Stimulated activated CD4-positive, alpha-beta T cell treated with anti-CD3 and anti-CD28 coated beads, Interleukin-1b, Interleukin-23, amount 100 ng/mL, for 24 hours (primary cell): ENCODE results near the gene NDUFB7.
"Not testable (repeated sequence)": the region's sequence is repeated elsewhere in the genome, so short reads cannot be mapped to it uniquely, and the experiment has no call there.

Experiments
- DNase-seq, 4 experiments: peaks; one replicate each; pipeline ENCODE4 v3.0.0-alpha.2; 2020; ENCODE audit warnings: low read depth in 4 of 4, low spot score in 1 of 4

NDUFB7 gene

DNA sequence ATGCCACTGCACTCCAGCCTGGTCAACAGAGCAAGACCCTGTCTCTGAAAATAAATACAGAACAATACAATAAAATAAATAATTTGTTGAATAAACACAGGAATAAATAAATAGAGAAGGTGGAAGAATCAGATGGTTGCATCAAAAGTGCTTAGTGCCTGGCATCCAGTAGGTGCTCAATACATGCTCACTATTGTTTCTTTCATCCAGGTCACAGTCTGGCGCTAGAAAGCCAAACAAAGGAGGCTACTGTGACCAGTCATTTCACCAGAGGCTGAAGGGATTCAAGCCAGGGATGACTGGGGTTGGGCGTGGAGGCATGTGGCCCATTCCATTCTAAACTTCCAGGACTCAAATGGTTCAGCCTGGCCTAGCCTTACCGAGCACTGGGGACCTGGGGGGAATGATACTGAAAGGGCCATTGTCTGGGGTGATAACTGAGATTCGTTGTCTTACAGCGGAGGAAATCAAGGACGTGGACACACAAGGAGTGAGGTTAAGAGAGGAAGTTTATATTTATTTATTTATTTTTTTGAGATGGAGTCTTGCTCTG is 3.6 kb upstream of the NDUFB7 start:
- no peak for DNase-seq

DNA sequence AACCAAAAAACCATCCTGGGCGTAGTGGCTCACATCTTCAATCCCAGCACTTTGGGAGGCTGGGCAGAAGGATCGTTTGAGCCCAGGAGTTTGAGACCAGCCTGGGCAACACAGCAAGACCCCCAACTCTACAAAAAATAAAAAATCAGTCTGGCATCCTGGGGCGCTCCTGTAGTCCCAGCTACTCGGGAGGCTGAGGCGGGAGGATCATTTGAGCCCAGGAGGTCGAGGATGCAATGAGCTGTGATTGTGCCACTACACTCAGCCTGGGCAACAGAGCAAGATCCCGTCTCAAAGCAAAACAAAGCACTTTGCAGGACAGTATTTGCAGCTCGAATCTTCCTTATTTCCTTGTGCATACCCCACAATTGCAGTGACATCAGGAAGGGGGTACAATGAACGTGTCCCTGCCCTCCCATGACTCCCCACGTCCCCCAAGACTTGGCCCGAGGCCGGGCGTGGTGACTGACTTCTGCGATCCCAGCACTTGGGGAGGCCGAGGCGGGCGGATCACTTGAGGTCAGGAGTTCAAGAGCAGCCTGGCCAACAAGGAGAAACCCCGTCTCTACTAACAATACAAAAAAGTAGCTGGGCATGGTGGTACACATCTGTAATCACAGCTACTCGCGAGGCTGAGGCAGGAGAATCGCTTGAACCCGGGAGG is 870 bp downstream of the NDUFB7 start:
- DNase-seq, result no peak

DNA sequence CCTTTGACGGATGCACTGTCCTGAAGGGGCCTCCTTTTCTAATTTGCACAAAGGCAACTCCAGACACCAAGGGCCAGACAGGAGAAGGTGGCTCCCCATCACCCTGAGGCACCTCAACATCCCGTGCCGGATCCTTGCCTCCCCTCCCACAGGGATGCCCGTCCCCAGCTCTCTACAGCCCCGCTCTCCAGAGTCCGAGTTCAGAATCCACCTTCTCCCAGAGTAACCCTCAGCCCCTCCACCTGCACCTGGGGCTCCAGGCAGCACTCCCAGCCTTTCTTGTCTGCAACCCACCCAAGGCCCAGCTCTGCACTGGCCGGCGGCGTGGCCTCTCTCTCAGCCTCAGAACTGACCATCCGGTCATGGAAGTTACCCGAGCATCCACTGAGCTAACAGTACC is 4.8 kb downstream of the NDUFB7 start:
- no peak for DNase-seq

DNA sequence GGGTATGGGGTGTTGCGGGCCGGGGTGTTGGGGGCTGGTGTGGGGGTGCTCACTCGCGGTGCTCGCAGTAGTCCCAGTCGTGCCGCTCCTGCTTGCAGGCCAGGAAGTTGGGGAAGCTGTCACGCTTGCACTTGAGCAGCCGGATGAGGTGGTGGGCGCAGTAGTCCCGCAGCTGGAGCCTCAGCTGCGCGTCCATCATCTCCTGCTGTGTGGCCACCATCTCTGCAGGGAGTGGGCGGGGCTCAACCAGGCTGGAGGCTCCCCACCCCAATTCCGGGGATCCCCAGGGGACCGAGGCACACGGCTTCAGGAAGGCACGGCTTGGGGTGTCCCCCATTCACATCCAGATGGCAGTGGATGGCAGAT is 5.2 kb downstream of the NDUFB7 start:
- no peak for DNase-seq

DNA sequence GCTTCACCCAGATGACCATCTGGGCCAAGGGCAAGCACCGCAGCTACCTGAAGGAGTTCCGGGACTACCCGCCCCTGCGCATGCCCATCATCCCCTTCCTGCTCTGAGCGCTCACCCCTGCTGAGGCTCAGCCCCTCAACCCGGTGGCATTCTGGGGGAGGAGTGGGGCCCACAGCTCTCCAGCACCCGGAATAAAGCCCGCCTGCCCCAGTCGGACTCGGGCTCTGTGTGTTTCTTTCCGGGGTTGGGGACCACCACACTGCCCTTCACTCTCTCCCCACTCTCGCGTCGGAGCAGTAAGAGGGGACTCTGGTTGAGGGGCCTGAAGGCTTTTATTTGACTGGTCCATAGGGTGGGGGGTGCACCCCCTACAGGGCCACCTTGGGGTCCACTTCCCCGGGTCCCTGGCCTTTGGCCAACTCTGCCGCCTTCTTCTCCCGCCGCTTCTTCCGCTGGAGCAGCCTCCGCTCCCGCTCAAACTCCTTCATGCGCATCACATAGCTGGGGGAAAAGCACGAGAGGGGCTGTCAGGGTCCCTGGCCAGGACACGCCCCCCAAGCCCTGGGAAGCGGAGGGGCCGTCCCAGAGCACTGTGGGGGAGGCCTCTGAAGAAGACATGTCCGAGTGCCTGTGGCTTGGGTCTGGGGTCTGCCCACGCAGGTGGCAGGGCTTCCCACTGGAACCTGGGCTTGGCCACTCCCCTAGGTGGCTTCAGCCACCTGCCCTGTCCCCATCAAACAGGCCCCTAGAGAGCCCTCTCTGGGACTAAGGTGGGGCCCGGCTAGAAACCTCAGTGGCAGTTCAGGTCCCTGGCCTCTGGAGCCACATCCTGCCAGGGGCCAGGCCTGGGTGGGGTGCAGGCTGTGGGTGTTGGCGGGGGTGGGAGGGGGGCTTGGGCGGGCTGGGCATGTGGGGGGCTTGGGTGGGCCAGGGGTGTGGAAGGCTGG is 5.8 kb downstream of the NDUFB7 start:
- no peak for DNase-seq

DNA sequence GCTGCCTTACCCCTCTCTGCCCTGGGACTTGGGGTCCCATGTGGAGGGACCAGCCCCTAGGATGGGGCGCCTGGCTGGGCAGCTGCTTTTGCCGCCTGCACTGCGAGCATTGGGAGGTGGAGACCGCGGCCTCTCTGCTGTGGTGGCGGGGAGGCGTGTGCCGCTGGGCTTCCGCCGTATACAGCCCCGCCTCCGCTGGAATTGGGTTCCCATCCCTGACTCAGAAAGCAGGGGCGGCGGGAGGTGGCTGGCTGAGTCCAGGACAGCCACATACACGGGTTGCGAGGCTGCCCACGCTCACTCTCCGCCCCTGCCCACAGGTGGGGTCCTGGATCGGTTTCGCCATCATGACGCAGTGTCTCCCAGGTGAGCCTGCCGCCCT is 6.6 kb downstream of the NDUFB7 start:
- DNase-seq, result no peak

DNA sequence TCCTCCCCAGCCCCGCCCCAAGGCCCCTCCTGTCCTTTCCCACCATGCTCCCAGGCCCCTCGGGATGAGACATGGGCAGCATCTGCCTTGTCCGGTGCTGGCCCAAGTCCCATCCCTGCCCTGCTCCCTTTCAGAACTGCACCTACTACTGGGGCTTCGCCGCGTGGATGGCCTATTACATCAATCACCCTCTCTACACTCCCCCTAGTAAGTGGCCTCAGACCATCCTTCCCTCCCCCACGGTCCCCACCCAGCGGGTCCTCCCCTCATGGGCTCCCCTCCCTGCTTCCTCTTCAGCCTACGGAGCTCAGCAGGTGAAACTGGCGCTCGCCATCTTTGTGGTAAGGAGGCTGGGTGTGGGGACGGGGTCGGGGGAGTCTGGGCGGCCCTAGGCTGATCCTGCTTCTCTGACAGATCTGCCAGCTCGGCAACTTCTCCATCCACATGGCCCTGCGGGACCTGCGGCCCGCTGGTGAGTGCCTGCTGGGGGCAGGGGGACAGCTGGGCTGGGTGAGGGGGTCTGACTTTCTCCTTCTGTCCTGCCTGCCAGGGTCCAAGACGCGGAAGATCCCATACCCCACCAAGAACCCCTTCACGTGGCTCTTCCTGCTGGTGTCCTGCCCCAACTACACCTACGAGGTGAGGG is 7.1 kb downstream of the NDUFB7 start:
- not testable (repeated sequence) for DNase-seq

DNA sequence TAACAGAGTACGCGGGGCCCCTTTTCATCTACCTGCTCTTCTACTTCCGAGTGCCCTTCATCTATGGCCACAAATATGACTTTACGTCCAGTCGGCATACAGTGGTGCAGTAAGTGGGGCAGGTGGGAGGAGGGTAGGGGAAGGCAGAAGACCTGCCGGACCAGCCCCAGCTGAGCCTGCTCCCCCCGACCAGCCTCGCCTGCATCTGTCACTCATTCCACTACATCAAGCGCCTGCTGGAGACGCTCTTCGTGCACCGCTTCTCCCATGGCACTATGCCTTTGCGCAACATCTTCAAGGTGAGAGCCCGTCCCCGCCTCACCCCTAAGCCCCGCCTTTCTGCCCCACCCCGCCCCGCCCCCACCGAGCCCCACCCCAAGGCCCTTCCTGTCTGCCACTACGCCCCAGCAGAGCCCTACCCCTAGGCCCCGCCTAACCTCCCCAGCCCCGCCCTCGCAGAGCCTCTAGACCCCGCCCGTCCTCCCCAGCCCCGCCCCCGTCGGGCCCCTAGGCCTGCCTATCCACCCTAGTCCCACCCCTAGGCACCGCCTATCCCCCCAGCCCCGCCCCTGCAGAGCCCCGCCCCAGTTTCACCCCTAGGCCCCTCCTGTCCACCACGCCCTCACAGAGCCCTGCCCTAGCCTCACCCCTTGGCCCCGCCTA is 7.7 kb downstream of the NDUFB7 start:
- DNase-seq, result peak in 3 of 4 experiments; percentile 7 to 69 (median 43)

DNA sequence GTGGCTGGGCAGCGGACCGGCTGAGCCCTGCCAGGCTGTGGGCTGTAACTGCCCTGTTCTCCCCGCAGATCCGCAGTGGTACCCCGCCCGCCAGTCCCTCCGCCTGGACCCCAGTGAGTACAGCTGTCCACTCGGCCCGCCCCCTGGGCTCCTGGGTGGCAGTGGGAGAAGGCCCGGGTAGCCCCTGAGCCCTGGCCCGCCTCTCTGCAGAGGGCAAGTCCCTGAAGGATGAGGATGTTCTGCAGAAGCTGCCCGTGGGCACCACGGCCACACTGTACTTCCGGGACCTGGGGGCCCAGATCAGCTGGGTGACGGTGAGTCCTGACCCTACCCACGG is 8.3 kb downstream of the NDUFB7 start:
- DNase-seq, result no peak

DNA sequence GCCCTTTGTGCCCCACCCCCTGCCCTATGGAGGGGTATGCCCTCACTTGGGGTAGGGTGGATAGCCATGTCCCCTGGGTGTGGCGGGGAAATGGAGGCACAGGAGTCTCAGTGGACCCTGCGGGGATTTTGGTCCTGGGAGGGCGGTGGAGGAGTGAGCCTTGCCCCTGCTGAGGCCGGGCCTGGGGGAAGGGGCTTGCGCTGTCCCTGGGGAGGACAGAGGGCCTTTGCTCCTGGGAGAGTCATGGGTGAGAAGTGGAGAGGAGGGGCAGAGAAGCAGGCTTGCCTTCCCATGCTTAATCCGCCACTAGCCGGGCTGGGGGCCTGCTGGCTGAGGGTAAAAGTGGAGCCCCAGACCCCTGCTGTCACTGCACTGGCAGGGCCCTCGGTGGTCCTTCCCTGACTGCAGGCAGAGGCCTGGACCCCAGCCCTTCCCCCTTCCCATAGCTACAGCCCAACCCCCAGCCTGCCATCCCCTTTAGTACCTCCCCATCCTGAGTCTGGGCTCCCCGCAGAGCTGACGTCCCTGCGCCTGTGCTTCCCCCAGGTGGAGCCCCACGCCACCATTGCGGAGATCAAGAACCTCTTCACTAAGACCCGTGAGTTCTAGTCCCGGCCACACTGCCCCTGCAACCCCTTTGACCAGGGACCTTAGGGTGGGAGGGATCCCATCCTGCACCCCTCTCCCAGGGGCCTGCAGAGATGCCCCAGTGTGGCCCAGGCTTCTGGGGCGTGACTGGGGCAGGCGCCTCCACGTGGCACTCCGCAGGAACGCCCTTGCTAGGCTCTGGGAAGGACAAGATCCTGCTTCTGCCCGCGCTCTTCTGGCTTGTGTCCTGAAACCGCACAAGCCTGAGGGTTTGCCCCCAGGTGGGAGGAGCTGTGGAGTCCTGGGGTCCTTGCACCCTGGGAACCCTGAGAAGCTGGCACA is 8.9 kb downstream of the NDUFB7 start:
- no peak for DNase-seq

DNA sequence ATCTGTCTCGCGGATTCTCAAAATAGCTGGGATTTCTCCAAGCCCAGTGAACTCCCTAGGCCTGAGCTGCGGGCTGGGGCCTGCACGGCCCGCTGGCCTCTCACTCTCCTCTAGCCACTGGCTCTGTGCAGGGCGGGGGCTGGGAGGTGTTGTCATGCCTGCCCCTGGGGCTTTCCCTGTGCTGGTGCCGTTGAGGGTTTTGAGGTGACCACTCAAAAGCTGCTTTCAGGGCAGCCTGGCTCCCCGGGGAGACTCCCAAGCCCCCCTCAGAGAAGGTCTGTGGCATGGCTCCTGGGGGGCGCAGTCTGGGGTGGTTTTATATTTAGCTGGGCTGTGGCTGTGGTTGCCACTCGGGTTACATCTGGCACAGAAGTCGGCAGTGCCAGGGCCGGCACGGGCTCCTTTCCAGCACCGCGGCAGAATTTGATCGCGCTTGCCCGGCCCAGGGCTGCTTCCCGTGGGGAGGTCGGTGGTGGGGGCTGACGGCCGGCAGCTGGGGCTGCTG is 10.0 kb downstream of the NDUFB7 start:
- no peak for DNase-seq

DNA sequence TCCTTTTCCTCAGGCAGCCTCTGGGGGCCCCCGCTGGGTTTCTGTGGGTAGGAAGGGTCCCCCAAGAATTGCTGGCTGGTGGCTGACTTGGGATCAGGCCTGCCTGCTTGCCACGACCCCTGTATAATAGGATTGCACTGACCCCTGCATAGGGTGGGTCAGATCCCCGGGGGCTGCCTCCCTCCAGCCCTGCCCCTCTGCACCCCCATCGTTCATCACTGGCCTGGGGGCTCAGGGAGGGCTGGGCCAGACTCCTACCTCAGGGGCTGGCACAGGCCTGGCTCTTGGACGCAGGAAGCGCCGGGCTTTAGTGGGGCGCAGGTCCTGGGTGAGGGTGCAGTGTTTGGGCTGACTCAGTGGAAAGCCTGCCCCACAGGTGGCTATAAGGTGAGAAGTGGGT is 10.6 kb downstream of the NDUFB7 start:
- DNase-seq, result no peak

DNA sequence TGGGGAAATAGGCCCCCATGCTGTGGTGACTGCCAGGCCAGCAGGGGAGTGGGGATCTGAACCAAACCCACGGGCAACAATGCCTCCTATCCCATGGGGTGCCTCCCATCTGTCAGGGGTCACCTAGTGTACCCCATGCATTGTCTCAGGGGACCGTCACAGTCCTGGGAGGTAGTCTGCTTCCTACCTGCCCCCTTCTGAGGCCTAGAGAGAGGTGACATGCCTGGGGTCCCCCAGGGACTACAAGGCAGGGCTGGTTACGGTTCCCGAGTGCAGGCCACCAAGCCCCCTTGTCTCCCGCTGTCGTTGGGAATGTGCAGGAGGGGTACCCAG is 11.1 kb downstream of the NDUFB7 start:
- DNase-seq, result no peak

DNA sequence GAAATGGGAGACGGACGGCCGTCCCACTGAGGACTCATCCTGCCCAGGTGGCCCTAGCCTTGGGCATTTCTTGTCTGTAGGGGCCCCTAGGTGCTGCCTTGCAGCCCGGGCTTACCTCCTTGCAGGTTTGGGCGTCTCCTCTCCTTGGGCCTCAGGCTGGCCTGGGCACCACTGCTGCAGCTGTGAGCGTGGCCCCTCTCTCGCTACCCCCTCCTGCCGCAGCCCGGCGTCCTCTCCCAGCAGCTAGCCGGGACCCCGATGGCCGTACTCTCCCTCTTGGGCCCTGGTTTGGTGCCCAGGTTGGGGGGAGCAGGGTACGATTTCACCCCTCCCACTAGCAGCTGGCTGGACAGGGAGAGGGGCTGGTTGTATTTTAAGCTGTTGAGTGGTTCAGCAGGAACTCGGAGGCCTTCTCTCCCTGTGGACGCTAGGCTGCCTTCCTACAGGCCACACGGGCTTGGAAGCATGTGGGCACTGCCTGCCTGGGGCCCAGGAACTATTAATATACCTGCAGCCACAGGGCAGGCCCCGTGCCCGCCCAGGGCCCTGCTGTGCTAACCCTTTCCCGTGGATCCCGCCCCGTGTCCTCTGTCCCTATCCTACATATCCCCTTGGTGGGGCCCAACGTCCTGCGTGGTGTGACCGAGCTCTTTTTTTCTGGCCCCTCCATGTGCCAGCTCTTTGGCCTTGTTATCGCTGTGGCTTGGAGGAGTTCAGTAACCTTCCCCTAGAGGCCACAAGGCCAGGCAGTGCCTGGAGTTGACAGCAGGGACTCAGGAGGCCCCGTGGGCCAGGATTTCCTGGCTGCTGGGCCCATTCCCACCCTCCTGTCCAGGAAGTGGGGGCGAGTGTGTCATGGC is 11.7 kb downstream of the NDUFB7 start:
- DNase-seq, result no peak

DNA sequence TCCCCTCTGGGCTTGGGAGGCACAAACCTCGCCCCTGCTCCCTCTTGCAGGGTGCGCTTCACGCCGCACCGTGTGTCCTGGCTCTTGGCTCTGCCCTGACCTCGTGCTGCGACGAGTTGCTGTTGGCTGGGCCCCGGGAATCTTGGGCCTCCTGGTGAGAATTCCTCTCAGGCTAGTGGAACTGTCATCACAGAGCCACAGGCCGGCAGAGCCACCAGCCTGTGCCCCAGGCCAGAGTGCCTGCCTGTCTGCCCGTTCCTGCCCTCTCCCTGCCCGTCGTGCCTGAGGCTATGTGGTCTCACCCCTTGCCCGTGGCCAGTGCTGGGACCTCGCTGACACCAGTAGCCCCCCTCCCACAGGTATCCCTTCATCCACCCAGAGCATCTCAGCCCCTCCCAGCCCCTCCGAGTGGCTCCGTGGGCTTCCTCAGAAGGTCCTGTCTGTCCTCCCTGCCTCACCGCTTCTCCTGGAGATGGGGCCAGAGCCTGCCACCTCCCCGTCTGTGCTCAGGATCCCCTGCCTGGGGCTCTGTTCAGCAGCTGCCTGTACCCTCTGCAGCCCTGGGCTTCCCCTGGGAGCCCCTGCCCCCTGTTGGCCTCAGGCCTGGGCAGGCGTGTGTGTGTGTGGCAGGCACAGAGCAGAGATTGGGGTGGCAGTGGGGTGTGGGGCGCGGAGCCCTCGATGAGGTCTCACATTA is 13.3 kb downstream of the NDUFB7 start:
- DNase-seq, result no peak

DNA sequence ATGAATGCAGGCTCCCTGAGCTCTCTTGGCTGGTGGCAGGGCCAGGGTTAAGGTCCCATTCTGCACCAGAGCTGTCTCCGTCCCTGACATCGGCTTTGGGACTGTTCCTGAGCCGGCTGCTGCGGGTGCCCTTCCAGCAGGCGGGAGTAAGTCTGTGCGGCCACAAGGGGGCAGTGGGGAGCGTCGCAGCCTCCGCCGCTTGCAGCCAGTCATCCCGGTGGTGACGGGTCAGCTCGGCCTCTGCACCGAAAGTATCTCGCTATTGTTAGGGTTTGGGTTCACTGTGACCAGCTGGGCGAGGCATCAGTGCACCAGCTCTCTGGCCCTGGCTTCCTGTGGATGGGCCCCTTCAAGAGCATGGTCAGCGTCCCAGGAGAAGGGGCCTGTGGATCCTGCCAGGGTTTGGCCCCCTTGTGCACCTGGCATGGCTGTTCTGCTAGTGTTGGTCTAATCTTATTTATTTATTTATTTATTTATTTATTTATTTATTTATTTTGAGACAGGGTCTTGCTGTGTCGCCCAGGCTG is 15.1 kb downstream of the NDUFB7 start:
- DNase-seq, result peak; percentile 38 to 72 (median 66)

DNA sequence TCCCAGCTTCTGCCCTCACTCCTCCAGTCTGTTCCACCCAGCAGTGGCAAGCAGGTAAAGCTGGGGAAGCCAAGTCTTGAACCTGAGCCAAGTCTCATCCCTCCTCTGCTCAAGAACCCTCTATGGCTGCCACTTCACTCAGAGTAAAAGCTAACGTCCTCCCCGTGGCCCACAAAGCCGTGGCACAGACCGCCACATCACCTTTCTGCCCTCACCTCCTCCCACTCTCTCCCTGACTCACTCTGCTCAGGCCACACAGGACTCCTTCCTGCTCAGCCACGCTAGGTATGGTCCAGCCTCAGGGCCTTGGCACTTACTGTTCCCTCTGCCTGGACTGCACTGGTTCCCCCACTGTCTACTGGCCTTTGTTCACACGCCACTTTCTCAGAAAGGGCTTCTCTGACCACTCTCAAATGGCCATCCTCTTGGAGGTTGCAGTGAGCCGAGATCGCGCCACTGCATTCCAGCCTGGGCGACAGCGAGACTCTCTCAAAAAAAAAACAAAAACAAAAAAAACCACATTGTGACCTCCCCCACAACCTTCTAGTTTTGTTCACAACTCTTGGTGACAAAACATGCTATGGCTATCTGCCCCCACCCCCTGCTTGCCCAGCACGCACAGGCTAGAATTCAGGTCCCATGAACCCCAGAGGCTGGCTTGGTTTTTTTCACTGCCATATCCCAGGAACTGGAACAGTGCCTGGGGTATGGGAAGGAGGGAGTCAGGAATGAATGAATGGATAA is 15.8 kb downstream of the NDUFB7 start:
- DNase-seq, result no peak

DNA sequence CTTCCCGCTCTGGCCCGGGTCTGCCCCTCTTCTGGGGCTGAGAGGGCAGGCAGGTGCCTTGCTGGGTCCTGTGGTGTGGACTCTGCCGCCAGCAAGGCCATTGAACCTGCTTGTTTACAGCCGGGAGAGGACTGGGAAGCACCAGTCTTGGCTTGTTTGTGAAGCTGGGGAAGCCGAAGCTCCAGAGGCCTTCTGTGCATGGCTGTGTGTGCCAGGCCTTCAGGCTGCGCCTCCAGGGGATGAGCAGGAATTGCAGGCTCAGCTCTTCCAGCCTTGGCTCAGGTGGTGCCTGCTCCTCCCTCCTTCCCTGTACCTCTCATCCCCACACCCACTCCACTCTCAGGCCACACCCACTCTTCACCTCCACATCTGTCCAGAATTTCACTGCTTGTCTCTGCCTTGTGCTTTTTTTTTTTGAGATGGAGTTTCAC is 17.5 kb downstream of the NDUFB7 start:
- no peak for DNase-seq
